T47D (cell line): ENCODE measurements around the gene GLB1L2.

Experiments used
- DNase-seq, 2 experiments: peaks; one replicate each; pipeline versions ENCODE4 v3.0.0 to v3.0.0-alpha.2; 2011 to 2012; ENCODE audit warnings: low read depth in 1 of 2, low spot score in 1 of 2
- JUND ChIP-seq: IDR thresholded peaks from 2 replicates; pipeline ENCODE4 v1.6.1; 2012; ENCODE audit warnings: low read depth
- in situ Hi-C: cut with HindIII; loops from 2 replicates; pipeline ENCODE4 v1.10.0; 2016; ENCODE audit warnings: low sequenced_read_pairs, low pct_unique_long_range_greater_than_20kb

GLB1L2 gene

DNA sequence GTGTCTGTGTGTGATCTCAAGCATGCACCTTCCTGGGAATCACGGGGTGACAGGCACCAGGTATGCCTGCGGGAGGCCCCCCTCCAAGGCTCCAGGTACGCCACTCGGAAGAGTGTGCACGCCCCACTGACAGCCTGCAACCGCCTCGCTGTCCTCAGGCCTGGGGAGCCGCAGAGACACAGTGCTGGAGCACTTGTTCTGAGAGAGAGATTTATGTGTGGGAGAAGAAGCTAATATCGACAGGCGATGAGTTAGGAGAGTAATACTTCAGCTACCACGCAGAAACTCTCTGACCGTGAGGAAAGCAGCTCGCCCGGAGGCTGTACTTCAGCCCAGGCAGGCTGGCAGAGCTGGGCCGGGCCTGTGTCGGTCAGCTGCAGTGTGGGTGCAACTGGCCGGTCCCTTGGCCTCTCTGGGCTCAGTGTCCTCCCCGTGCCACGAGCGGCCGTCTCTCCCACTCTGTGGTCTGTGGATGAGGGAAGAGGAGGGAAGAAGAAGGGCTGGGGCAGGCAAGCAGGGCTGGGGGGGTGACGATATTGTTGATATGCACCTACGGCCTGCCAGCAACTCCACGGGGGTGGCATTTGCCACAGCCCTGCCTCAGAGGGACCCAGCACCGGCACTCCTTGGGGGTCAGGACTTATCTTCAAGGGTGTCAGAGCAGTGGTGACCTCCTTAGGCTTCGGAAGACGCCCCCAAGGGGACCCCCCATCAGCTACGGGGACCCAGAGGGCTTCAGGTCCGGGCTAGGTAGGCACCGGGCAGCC, 73.0 kb downstream of the GLB1L2 start:
- DNase-seq, result no peak
- in situ Hi-C loops, result no loop called here
- TF ChIP-seq JUND, result no peak

DNA sequence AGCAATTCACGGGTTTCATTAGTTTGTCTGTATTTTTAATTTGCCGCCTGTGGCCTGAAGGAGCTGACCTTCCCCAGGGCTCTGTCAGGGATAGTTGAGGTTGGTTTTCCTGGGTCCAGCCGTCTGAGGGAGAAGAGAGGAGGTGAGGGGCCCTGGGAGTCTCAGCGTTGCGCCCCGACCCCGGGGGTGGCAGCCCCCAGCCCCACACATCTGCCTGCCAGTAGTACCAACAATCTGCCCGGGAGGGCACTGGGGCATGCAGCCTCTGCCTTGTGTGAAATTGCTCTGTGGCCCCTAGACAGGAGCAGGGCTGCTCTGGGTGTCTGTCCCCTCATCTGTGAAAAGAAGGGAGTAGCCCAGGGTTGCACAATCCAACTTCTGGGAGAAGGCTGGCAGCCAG, 73.6 kb downstream of the GLB1L2 start:
- DNase-seq, result no peak
- in situ Hi-C loops, result no loop called here
- TF ChIP-seq JUND, result no peak

DNA sequence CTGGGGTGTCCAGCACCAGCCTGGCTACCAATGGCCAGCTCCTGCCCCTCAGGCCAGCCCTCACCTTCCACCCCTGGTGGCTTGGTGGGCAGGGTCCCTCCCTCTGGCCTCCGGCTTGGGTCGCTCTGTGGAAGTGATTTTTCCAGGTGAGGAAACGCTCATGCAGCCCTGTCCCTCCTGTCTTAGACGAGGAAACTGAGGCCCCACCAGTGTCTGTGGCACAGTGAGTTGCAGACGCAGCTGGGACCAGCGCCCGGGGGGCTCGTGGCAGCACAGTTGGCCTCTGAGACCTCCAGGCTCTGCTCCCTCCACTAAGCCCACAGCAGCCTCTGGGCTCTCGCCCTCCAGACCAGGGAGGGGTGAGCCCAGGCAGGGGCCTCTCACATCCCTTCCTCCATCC, 74.1 kb downstream of the GLB1L2 start:
- no peak for DNase-seq
- in situ Hi-C loops, result no loop called here
- TF ChIP-seq JUND, result no peak

DNA sequence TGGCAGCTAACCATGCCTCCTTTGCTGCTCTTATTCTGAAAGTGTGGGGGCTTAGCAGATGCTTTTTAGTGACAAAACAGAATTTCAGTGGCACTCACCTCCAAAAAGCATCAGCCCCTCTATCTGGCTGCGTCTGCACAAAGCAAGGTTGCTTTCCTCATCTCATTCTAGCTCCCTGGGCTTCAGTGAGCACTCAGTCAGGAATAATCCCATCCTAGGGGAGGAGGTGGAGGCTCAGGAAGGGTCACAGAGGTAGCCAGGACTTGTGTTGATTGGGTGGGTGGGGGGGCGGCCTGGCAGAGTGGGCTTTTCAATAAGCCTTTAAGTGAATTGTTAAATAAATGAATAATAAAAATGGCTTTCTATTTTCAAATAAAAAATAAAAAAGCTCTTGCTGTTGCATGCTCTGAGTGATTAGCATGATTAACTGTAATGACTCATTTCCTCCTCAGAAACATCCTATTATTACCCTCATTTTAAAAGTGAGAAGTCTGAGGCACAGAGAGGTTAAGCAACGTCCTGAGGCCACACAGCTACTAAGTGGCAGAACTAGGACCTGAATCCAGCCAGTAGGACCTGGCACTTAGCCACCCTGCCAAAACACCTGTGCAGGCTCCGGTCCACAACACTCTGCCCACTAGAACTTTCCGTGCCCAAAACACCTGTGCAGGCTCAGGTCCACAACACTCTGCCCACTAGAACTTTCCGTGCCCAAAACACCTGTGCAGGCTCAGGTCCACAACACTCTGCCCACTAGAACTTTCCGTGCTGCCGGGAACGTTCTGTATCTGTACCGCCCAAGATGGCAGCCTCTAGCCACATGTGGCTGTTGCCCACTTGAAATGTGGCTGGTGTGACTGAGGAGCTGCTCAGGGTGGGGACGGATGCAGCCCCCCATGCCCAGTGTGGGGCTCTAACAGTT, 74.7 kb downstream of the GLB1L2 start:
- no peak for TF ChIP-seq JUND
- no peak for DNase-seq
- in situ Hi-C loops, result no loop called here

DNA sequence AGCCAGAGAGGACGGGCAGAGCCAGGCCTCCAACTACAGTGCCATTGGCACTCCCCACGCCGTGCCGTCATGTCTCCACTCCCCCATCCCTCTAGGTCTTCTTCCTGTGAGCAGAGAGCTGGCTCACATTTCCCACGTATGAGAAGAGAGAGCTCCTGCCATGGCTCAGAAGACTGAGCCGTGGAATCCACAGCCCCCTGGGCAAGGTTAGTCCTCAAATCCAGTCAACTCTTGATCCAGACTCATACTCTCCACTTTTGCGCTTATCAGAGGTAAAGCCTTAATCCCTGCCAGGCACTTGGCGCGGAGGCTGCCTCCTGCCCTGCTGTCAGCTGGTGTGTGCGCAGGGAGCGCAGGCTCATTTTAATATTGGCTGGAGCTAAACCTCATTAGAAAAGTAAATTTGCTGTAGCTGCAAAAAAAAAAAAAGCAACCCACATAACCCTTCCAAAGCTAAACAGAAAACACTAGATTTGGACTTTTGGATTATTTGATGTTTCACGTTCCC, 75.6 kb downstream of the GLB1L2 start:
- DNase-seq, result peak in 1 of 2 experiments; percentile 46
- in situ Hi-C loops, result no loop called here
- no peak for TF ChIP-seq JUND

DNA sequence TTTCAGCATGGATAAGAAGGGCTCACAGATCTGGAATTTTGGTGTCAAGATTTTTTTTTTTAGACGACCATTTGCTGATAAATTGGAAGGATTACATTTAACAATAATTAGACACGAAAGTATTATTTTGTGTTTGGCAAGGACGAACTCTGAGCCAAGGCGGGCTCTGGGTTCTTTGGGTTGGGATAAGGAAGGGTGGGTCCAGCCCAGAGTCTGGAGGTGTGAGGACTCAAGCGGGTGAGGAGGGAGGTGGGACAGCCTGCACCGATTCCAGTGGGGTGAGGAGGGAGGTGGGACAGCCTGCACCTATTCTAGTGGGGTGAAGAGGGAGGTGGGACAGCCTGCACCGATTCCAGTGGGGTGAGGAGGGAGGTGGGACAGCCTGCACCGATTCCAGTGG, 76.1 kb downstream of the GLB1L2 start:
- no peak for DNase-seq
- in situ Hi-C loops, result no loop called here
- TF ChIP-seq JUND, result no peak

DNA sequence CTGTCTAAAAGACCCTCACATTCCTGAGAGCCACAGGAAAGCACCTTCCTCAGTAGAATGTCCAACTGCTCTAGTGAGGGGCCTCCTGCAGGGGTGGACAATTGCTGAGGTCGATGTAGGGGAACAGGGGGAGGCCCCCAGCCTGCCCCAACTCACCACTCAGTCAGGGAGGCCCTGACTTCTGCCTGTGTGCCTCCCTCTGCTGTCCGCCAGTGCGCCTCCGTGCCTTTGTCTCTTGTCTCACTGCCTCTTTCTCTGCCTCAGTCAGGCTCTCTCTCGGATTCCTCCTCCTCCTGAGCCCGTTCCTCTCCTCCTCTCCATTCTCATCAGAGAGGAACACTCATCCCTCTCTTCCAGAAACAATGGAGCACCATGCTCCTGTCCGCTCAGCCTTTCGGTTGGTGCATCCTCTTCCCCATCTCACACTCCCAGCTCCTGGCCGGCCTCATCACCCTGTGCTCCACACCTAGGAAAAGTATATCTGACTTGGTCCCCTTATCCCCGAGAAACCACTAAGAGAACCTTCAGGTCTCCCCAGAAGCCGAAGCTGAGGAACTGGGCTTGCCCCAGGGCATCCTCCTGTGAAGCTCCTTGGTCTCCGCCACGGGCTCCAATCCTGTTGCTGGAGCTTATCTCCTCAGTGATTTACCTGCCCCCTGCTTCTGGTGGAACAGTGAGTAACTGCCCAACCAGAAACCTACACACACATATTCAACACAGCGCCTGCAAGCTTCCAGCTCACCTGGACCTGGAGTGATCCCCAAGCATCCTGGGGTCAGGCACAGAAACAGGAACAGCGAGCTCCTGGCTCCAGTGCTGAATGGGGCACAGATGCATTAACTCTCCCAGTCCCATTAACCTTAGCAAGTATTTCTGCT, 78.0 kb downstream of the GLB1L2 start:
- no peak for DNase-seq
- TF ChIP-seq JUND, result no peak
- in situ Hi-C loops, result no loop called here

DNA sequence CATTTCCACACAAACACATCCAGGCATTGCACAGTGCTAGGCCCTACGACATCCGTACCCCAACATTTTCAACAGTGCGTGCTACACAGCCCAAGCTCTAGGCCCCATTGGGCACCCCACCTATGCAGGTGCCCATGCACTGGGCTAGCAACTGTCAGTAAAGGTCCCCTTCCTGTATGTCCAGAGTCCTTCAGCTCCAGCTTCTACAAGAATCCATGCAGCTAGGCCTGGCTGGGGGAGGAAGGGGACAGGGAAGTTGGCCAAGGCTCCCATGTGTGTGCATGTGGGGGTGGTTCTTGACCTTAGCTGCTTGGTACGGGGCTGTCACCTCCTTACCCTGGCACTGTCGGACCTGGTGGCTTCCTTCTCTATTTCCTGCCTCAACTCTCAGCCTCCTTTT, 79.0 kb downstream of the GLB1L2 start:
- in situ Hi-C loops, result no loop called here
- no peak for DNase-seq
- TF ChIP-seq JUND, result no peak

DNA sequence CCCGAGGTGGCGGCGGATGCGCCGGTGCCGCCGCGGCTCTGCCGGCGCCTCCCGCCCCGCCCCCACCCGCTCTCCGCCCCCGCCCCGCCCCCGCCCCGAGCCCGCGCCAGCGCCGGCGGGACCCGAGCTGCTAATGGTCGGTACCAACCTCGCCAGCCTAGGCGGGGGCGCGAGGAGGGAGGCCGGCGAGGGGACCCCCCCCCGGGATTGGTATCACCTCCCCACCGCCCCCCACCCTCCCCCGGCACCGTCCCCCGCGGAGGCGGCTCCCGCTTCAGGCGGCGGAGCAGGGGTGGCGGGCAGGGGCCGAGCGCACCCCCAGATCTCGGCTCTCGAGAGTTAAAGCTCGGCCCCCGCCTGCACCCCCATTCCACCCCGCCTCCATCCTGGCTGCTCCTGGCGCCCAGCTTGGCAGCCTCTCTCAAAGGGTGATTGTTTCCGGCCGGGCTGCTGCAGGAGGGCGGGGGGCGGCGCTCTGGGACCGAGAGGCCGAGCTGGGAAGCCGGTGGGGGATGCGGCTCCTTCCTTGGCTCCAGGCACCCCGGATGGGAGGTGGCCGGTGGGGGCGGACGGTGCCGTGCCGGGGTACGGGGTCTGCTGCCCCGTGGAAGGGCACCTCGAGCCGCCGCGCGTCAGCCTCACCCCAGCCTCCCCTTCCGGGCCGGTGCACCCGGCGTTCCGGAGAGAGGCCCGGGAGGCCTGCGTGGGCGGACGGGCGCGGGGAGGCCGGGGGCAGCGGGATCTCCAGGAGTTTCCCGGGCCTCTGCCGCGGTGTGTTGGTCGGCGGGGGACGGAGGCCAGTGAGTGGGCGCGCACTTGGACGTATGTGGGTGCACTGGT, 80.6 kb downstream of the GLB1L2 start, which contains the start of gene B3GAT1:
Gene B3GAT1, minus strand, starts transcription at position 40 of the 840 bp plus-strand sequence. CDS start 24,583 bp downstream, outside the sequence.
- TF ChIP-seq JUND, result no peak
- in situ Hi-C loops, result no loop called here
- no peak for DNase-seq

DNA sequence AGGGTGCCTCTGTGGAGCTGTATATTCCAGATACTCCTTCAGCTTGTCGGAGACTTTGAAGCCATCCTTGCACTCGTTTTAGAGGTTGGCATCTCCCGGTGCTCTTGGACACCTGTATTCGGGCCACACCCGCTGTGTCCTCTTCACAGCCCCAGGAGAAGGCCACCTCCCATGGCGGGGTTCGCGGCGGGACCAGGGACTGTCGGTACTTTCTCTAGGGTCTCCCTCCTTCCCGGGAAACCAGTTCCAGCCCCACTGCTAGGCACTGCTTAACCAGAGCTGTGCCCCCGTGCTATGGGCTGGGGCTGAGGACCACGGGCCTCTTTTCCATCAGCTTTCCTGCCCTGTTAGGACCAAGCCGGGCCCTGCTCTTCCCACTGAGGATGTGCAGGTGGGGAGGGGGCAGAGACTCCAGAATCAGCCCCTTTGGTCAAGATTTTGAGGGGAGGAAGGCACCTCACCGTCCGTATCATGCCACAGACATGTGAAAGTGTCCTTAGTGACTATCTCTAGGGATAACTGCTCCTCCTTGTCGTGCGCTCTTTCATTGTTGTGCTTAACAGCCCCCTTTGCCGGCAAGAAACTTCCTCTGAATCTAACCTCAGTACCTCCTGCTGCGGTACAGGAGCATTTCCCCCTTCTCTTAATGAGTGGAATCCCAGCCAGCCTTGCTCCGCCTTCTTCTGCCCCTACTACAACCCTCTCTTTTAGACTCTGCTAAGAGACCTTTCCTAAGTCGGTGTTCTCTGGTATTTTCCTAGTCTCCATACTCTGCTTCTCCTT, 81.4 kb downstream of the GLB1L2 start:
- DNase-seq, result no peak
- no peak for TF ChIP-seq JUND
- in situ Hi-C loops, result no loop called here
